GM12873 (cell line): ENCODE data around the gene EXOC3L2.

ENCODE experiments used
- CTCF ChIP-seq: IDR thresholded peaks from 2 replicates; pipeline ENCODE4 v1.5.1; 2012; ENCODE audit warnings: low read depth, mild to moderate bottlenecking, moderate library complexity, low read length, control low read depth; ENCODE audit not compliant: insufficient read depth; ENCODE audit errors: missing control alignments

The EXOC3L2 gene

DNA sequence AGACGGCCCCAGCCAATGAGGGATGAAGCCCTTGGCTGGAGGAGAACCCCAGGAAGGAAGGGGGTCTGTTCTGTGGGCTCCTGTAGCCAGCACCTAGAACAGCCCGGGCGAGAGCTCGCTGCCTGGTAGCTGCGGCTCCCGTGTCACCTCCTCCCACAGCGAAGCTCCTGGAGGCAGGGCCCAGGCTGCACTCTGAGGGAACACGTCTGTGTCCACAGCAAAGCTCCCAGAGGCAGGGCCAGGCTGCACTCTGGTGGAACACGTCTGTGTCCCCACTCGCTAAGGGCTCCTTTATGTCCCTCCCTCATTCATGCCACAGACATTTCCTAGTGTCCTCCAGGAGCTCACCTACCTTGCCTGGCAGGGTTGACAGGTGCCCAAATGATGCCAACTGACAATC is 75.6 kb downstream of the EXOC3L2 start:
- no peak for TF ChIP-seq CTCF

GRCh38 chr19:45168767-45169351 is 76.3 kb downstream of the EXOC3L2 start:
- TF ChIP-seq CTCF: no peak

DNA sequence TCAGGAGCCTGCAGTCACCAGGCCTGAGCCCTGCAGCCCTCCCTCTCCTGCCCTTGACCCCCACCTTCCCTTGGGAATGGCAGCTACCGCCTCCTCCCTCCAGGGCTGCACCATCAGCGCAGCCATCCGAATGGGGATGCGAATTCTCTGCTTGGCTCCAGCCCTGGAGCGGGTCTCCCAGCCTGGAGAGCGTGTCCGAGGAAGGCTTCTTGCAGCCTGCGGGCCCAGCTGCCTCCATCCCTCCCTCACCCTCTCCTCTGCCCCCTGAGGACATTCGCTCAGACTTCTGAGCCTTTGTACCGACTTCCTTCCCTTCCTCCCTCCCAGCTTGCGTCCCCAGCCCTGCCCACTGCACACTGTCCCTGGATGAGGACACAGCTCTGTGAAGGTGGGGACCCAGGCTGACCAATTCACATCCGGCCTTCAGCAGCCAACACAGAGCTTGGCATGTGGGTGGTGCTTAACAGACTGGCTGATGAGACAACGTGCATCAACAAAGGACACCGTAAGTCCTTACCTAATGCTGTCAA is 78.4 kb downstream of the EXOC3L2 start:
- no peak for TF ChIP-seq CTCF

DNA sequence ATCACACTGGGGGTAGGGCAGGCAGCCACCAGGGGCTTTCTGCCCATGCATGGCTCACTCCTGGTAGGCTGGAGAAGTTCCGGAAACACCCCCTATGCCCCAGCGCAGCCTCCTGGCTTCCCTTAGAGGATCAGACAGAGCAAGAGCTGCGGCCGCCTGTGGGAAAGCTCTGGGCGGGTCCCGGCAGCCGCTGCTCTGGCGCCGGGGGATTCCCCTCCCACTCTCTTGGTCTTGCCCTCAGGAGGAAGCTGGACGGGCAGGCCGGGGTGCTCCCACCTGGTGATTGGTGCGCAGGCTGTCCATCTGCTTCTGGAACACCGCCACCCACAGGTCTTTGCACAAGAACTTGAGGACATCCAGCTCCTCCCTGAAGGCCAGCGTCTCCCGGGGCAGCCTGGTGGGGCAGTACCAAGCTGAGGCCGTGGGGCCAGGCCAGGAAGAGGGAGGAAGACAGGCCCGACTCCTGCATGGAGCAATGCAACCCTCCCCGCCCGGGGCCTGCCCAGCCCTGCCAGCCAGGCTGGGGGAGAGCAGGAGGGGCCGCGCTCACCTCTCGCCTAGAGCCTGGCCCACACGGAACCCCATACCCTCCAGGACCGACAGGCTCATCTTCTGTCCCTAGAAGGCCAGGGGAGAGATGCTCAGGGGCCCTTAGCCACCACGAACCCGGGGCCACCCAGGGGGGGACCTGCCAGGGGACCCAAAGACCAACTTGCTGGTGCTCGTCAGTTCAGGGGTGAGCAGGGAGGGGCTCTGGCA is 80.5 kb downstream of the EXOC3L2 start:
- peak; percentile 7 for TF ChIP-seq CTCF

DNA sequence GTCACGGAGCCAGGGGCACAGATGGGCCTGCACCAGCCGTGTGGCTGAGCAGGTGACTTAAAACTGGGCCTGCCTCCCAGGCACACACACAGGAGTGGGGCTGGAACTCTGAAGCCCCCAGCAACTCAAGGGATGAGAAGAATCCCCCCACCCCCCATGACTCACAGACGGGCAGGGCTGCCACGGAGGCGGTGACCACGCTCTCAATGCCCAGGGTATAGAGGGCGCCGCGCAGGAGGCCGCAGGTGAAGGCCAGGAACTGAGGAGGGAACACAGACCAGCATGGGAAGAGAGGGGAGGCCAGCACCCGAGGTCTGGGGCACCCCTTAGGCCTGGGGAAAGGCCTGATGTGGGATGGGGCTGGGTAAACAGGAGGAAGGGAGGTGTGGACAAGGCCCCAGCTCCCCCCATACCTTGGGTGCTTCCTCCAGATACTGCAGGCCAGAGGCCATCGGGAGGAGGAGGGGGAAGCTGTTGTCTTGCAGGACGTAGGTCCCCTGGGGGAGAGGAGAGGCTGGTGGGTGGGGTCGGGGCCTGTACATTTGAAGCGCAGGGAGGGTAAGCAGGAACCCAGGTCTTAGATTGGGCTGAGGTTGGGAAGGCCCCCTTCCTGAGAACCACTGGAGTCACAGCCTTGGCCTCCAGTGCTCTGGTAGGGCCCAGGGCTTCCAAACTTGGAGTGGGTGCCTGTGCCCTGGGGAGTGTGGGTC is 81.3 kb downstream of the EXOC3L2 start:
- no peak for TF ChIP-seq CTCF

DNA sequence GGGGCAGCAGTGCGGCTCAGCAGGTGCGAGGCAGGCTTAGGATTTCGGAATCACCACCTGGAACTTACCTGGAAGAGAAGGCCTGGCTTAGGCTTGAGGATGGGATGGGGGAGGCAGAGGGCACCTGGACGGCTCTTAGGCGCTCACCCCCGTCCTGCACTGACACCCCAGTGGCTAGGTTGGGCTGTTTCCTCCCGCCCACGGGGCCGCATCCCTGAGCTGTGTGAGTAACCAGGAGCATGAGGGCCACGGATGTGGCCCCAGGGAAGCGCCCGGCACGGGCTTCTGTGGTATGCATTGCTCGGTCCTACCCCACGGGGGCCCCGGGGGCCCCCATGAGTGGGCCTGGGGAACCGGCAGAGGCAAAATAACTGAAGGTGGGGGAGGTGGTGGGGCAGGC is 82.1 kb downstream of the EXOC3L2 start:
- TF ChIP-seq CTCF: no peak

DNA sequence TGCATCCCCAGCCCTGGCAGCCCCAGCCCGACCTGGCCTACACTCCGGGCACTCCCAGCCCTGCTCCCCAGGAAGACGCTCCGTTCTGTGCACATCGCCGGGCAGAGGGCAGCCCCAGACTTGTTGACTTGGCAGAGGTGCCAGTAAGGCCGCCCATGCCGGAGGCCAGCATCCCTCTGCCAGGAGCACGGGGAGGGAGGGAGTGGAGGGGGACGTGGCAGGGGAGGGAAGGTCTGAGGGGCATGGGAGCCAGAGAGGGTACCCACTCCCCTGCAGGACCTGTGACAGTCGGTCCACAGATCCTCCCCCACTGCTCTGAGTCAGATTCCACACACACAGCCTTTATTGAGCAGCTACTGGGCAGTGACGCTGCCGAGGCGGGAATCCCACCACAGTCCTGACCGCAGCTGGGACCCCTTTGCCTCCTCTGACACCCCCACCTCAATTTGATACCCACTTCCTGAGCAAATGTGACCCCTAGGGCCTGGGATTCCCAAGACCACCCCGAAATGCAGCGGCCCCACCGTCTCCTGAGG is 82.5 kb downstream of the EXOC3L2 start:
- no peak for TF ChIP-seq CTCF
